Measurements from ENCODE around the gene HNF1B. TPM values are rescaled to one million over a fixed set of nuclear protein-coding genes. Genes with fewer than 3 reads are reported as not detected.

Gene HNF1B
- total and polyA plus RNA-seq, 2 donors (not counting 3 experiments of a cell fraction or from before 2014, with no cell fraction given): not detected

DNA sequence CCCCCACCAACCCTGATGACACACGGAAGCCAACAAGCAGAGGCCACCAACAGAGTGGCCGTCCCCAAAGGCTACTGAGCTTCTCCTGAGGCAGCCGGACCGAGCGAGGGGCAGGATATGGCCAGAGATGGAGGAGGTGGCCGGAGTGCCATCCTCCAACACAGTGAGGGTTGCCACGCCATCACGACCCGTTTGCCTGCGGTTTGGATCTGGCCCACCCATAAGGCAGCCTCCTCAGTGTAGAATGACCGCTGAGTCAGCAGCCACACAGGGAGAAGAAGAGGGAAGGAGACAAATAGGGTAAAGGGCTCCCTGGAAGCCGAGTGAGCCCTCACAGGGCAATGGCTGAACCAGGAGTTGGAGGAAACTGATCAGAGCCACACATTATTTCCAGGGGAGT lies 13.8 kb downstream of the HNF1B start:
- Histone ChIP-seq H3K36me3 (ENCODE audit: control insufficient read depth in 2 of 2, extremely low read depth in 1 of 2, insufficient read depth in 2 of 2, low read length in 2 of 2) (no peaks in the 10 kb centered on the region), H3K4me1 (ENCODE audit: control insufficient read depth, extremely low read depth, insufficient read depth, low read length) (no peaks in the 10 kb centered on the region), H3K27ac (ENCODE audit: insufficient read depth, low read depth, low read length) (no peak overlapping the region), H3K79me2 (ENCODE audit: control insufficient read depth, insufficient read depth, low read length) (no peaks in the 10 kb centered on the region), H3K9me3 (replicated peaks; ENCODE audit: control insufficient read depth, insufficient read depth, low read length) (no peaks in the 10 kb centered on the region), H3K9ac (replicated peaks; ENCODE audit: extremely low read depth, insufficient read depth, low read length) (no peak overlapping the region), H3K4me3 (replicated peaks in 1 of 3; ENCODE audit: insufficient read depth in 1 of 3, low read depth in 1 of 3, low read length in 3 of 3) (no peak overlapping the region), H4K20me1 (replicated peaks; ENCODE audit: control insufficient read depth, extremely low read depth, insufficient read depth, low read length) (no peaks in the 10 kb centered on the region), H3K9me1 (replicated peaks; ENCODE audit: control insufficient read depth, extremely low read depth, insufficient read depth, low read length) (no peaks in the 10 kb centered on the region), H3K4me2 (ENCODE audit: insufficient read depth, low read length) (no peak overlapping the region), H3K27me3 (ENCODE audit: control insufficient read depth in 2 of 2, insufficient read depth in 2 of 2, low read length in 2 of 2) (peaks cover 11 to 12% of the 10 kb centered on the region in 2 experiments), H2AFZ (ENCODE audit: low read depth, low read length) (no peak overlapping the region)
- CTCF ChIA-PET: no interaction called here
- FAIRE-seq (no peak), DNase-seq (ENCODE audit: low read depth, low spot score) (no peak)
- POLR2A ChIA-PET: no interaction called here
- no TSS peak for BruUV-seq (replicated peaks)
- no peak for TF ChIP-seq GATA2 (IDR thresholded peaks at IDR 0.05; ENCODE audit: insufficient read depth, insufficient read length, low read depth, low read length)
- TF ChIP-seq POLR2A (IDR thresholded peaks at IDR 0.05; ENCODE audit: low read depth, low read length): no peak
- TF ChIP-seq EZH2 (IDR thresholded peaks at IDR 0.05; ENCODE audit: borderline replicate concordance, low read depth, low read length, severe bottlenecking): no peak
- TF ChIP-seq FOS (IDR thresholded peaks at IDR 0.05; ENCODE audit: borderline replicate concordance, insufficient read depth, low read length): no peak
- TF ChIP-seq, protein P1, sequence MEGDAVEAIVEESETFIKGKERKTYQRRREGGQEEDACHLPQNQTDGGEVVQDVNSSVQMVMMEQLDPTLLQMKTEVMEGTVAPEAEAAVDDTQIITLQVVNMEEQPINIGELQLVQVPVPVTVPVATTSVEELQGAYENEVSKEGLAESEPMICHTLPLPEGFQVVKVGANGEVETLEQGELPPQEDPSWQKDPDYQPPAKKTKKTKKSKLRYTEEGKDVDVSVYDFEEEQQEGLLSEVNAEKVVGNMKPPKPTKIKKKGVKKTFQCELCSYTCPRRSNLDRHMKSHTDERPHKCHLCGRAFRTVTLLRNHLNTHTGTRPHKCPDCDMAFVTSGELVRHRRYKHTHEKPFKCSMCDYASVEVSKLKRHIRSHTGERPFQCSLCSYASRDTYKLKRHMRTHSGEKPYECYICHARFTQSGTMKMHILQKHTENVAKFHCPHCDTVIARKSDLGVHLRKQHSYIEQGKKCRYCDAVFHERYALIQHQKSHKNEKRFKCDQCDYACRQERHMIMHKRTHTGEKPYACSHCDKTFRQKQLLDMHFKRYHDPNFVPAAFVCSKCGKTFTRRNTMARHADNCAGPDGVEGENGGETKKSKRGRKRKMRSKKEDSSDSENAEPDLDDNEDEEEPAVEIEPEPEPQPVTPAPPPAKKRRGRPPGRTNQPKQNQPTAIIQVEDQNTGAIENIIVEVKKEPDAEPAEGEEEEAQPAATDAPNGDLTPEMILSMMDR (IDR thresholded peaks at IDR 0.05; ENCODE audit: extremely low read depth in 1 of 2, insufficient read depth in 1 of 2, low read depth in 1 of 2, low read length in 2 of 2): no peak
- no peak for TF ChIP-seq JUN (IDR thresholded peaks at IDR 0.05; ENCODE audit: borderline replicate concordance, insufficient read depth, insufficient read length, low read depth)
- no peak for TF ChIP-seq MYC (IDR thresholded peaks at IDR 0.05; ENCODE audit: low read depth, low read length)
- no peak for TF ChIP-seq MAX (IDR thresholded peaks at IDR 0.05; ENCODE audit: insufficient read depth, insufficient read length)
- TF ChIP-seq POLR2AphosphoS5 (IDR thresholded peaks at IDR 0.05; ENCODE audit: insufficient read depth, low read depth, low read length): no peak
- dilution Hi-C loops (cut with MboI; ENCODE audit: extremely low pct_ligation_motif_present, low sequenced_read_pairs): no loop called here
- intact Hi-C loops (cut with micrococcal nuclease): no loop called here

All from endothelial cell of umbilical vein (primary cell).